ENCODE results near the gene ATP2B3. TPM values are rescaled to one million over a fixed set of nuclear protein-coding genes. Genes with fewer than 3 reads are reported as not detected.

The ATP2B3 gene
- polyA plus RNA-seq, 1 donor (not counting 4 experiments of a cell fraction or from before 2014, with no cell fraction given), result not detected

GRCh38 chrX:153572601-153573000, 55.2 kb downstream of the ATP2B3 start:
- dilution Hi-C loops (cut with MboI; ENCODE audit: extremely low pct_ligation_motif_present, low sequenced_read_pairs), result no loop called here
- H4K20me1 ChIP-seq (ENCODE audit: control insufficient read depth, extremely low read depth, insufficient read depth, low read length), result no peaks in the 10 kb centered on the region

GRCh38 chrX:153573984-153574383, 56.5 kb downstream of the ATP2B3 start:
- Histone ChIP-seq H3K4me3 (ENCODE audit: control insufficient read depth in 2 of 3, extremely low read depth in 1 of 3, insufficient read depth in 2 of 3, low read depth in 1 of 3, low read length in 3 of 3) (no peak overlapping the region), H3K27ac (ENCODE audit: control insufficient read depth, insufficient read depth, low read length) (no peak overlapping the region), H3K4me1 (ENCODE audit: control insufficient read depth, extremely low read depth, insufficient read depth, low read length) (no peaks in the 10 kb centered on the region), H3K79me2 (ENCODE audit: control insufficient read depth, insufficient read depth, low read length) (no peaks in the 10 kb centered on the region), H3K9ac (ENCODE audit: control insufficient read depth, extremely low read depth, insufficient read depth, low read length) (no peak overlapping the region), H3K36me3 (ENCODE audit: control insufficient read depth in 2 of 2, extremely low read depth in 1 of 2, insufficient read depth in 2 of 2, low read length in 2 of 2) (no peaks in the 10 kb centered on the region), H3K9me3 (ENCODE audit: control insufficient read depth, low read depth, low read length) (no peaks in the 10 kb centered on the region), H3K9me1 (ENCODE audit: control insufficient read depth, extremely low read depth, insufficient read depth, low read length) (no peaks in the 10 kb centered on the region), H3K27me3 (ENCODE audit: control insufficient read depth, extremely low read depth, insufficient read depth, low read length) (no peaks in the 10 kb centered on the region), H4K20me1 (ENCODE audit: control insufficient read depth, extremely low read depth, insufficient read depth, low read length) (no peaks in the 10 kb centered on the region), H3K4me2 (ENCODE audit: control insufficient read depth, extremely low read depth, insufficient read depth, low read depth, low read length) (no peak overlapping the region), H2AFZ (ENCODE audit: control insufficient read depth, low read length) (no peak overlapping the region)
- dilution Hi-C loops (cut with MboI; ENCODE audit: extremely low pct_ligation_motif_present, low sequenced_read_pairs), result no loop called here
- DNase-seq (ENCODE audit: low read depth, low spot score) (no peak), FAIRE-seq (no peak)
- no peak for TF ChIP-seq CTCF (optimal IDR thresholded peaks at IDR 0.05 in 1 of 3, IDR thresholded peaks at IDR 0.05 in 1 of 3, conservative IDR thresholded peaks at IDR 0.05 in 1 of 3; ENCODE audit: extremely low read depth in 1 of 3, insufficient read depth in 2 of 3, low read length in 3 of 3)
- no peak for TF ChIP-seq EZH2 (IDR thresholded peaks at IDR 0.05; ENCODE audit: low read length)

More at GRCh38 chrX:153572601-153573000, 55.2 kb downstream of the ATP2B3 start:
- peaks cover 5% of the 10 kb centered on the region for H3K27me3 ChIP-seq (ENCODE audit: control insufficient read depth, extremely low read depth, insufficient read depth, low read length)
- TF ChIP-seq CTCF (optimal IDR thresholded peaks at IDR 0.05 in 1 of 3, IDR thresholded peaks at IDR 0.05 in 1 of 3, conservative IDR thresholded peaks at IDR 0.05 in 1 of 3; ENCODE audit: extremely low read depth in 1 of 3, insufficient read depth in 2 of 3, low read length in 3 of 3), result no peak
- TF ChIP-seq EZH2 (IDR thresholded peaks at IDR 0.05; ENCODE audit: low read length), result no peak
- H3K36me3 ChIP-seq (ENCODE audit: control insufficient read depth in 2 of 2, extremely low read depth in 1 of 2, insufficient read depth in 2 of 2, low read length in 2 of 2), result no peaks in the 10 kb centered on the region
- no peak overlapping the region for H3K4me2 ChIP-seq (ENCODE audit: control insufficient read depth, extremely low read depth, insufficient read depth, low read depth, low read length)
- H3K9me3 ChIP-seq (ENCODE audit: control insufficient read depth, low read depth, low read length), result no peaks in the 10 kb centered on the region
- H3K27ac ChIP-seq (ENCODE audit: control insufficient read depth, insufficient read depth, low read length), result no peak overlapping the region
- no peaks in the 10 kb centered on the region for H3K4me1 ChIP-seq (ENCODE audit: control insufficient read depth, extremely low read depth, insufficient read depth, low read length)
- H3K79me2 ChIP-seq (ENCODE audit: control insufficient read depth, insufficient read depth, low read length), result no peaks in the 10 kb centered on the region
- FAIRE-seq, result no peak
- H3K4me3 ChIP-seq (ENCODE audit: control insufficient read depth in 2 of 3, extremely low read depth in 1 of 3, insufficient read depth in 2 of 3, low read depth in 1 of 3, low read length in 3 of 3), result no peak overlapping the region
- no peak overlapping the region for H3K9ac ChIP-seq (ENCODE audit: control insufficient read depth, extremely low read depth, insufficient read depth, low read length)
- no peaks in the 10 kb centered on the region for H3K9me1 ChIP-seq (ENCODE audit: control insufficient read depth, extremely low read depth, insufficient read depth, low read length)
- H2AFZ ChIP-seq (ENCODE audit: control insufficient read depth, low read length), result no peak overlapping the region
- DNase-seq (ENCODE audit: low read depth, low spot score), result no peak

Data from keratinocyte (primary cell).